Mesenchymal stem cell (in vitro differentiated cells and primary cell): ENCODE data around the gene ATXN7.

ENCODE experiments used
- DNase-seq: peaks from one replicate; pipeline ENCODE4 v3.0.0-alpha.2; 2013
- H2AFZ ChIP-seq: one replicate; pipeline ENCODE4 v1.6.1; 2013; ENCODE audit warnings: low read depth, mild to moderate bottlenecking, control low read depth, inconsistent platforms, low read length, moderate library complexity
- H2AK5ac ChIP-seq: 2 replicates; pipeline ENCODE4 v1.6.1; 2013; ENCODE audit warnings: low read length, moderate library complexity, mild to moderate bottlenecking, inconsistent platforms; ENCODE audit not compliant: severe bottlenecking
- H2BK120ac ChIP-seq: one replicate; pipeline ENCODE4 v1.6.1; 2013; ENCODE audit warnings: low read depth, mild to moderate bottlenecking, inconsistent platforms, low read length, moderate library complexity
- H2BK12ac ChIP-seq, 2 experiments: one replicate each; pipeline ENCODE4 v1.6.1; 2013; ENCODE audit warnings: inconsistent platforms in 2 of 2, low read length in 2 of 2, mild to moderate bottlenecking in 2 of 2, moderate library complexity in 2 of 2, control low read depth in 1 of 2
- H2BK15ac ChIP-seq: one replicate; pipeline ENCODE4 v1.6.1; 2013; ENCODE audit warnings: mild to moderate bottlenecking, low read depth, inconsistent platforms; ENCODE audit not compliant: poor library complexity, severe bottlenecking
- H2BK5ac ChIP-seq: 2 replicates; pipeline ENCODE4 v1.6.1; 2013; ENCODE audit warnings: low read depth, mild to moderate bottlenecking, low read length, control low read depth, inconsistent platforms; ENCODE audit not compliant: poor library complexity, severe bottlenecking
- H3K14ac ChIP-seq, 2 experiments: one replicate each; pipeline ENCODE4 v1.6.1; 2013; ENCODE audit warnings: inconsistent platforms in 2 of 2, low read length in 2 of 2, control low read depth in 1 of 2, mild to moderate bottlenecking in 1 of 2, moderate library complexity in 1 of 2
- H3K18ac ChIP-seq, 2 experiments: one replicate each; pipeline ENCODE4 v1.6.1; 2013; ENCODE audit warnings: inconsistent platforms in 2 of 2, low read length in 2 of 2, control low read depth in 1 of 2, low read depth in 1 of 2, mild to moderate bottlenecking in 1 of 2
- H3K23ac ChIP-seq, 2 experiments: one replicate each; pipeline ENCODE4 v1.6.1; 2013; ENCODE audit warnings: inconsistent platforms in 2 of 2, low read length in 2 of 2, mild to moderate bottlenecking in 2 of 2, moderate library complexity in 2 of 2, control low read depth in 1 of 2
- H3K27ac ChIP-seq: 2 replicates; pipeline ENCODE4 v1.5.1; 2013; ENCODE audit warnings: mild to moderate bottlenecking, moderate library complexity, low read length, control low read depth, inconsistent platforms; ENCODE audit not compliant: poor library complexity, severe bottlenecking
- H3K27me3 ChIP-seq, 2 experiments: 2 replicates each; pipeline versions ENCODE4 v1.6.1 to v1.7.0; 2013; ENCODE audit warnings: low read length in 2 of 2, mild to moderate bottlenecking in 2 of 2, moderate library complexity in 2 of 2, control low read depth in 1 of 2, inconsistent platforms in 1 of 2; ENCODE audit not compliant: control insufficient read depth in 1 of 2, insufficient read depth in 1 of 2
- H3K36me3 ChIP-seq, 2 experiments: 2 replicates each; pipeline versions ENCODE4 v1.6.1 to v1.7.0; 2013; ENCODE audit warnings: low read length in 2 of 2, control low read depth in 1 of 2, inconsistent platforms in 1 of 2, low read depth in 1 of 2, mild to moderate bottlenecking in 1 of 2; ENCODE audit not compliant: insufficient read depth in 2 of 2, control insufficient read depth in 1 of 2
- H3K4ac ChIP-seq, 2 experiments: one replicate each; pipeline ENCODE4 v1.6.1; 2013; ENCODE audit warnings: inconsistent platforms in 2 of 2, low read length in 2 of 2, mild to moderate bottlenecking in 2 of 2, moderate library complexity in 2 of 2, control low read depth in 1 of 2, low read depth in 1 of 2
- H3K4me1 ChIP-seq: 2 replicates; pipeline ENCODE4 v1.6.1; 2013; ENCODE audit warnings: low read depth, low read length, control low read depth; ENCODE audit not compliant: control insufficient read depth, insufficient read depth
- H3K4me2 ChIP-seq: 2 replicates; pipeline ENCODE4 v1.6.1; 2013; ENCODE audit warnings: low read length, mild to moderate bottlenecking, inconsistent platforms; ENCODE audit not compliant: poor library complexity, severe bottlenecking
- H3K4me3 ChIP-seq, 2 experiments: 2 replicates each; pipeline versions ENCODE4 v1.5.1 to v1.7.0; 2013; ENCODE audit warnings: low read length in 2 of 2, mild to moderate bottlenecking in 2 of 2, control low read depth in 1 of 2, low read depth in 1 of 2; ENCODE audit not compliant: insufficient read depth in 1 of 2
- H3K79me1 ChIP-seq: replicated peaks from 2 replicates; pipeline ENCODE4 v1.6.1; 2013; ENCODE audit warnings: mild to moderate bottlenecking, control low read depth, low read length, inconsistent platforms; ENCODE audit not compliant: poor library complexity, severe bottlenecking
- H3K9ac ChIP-seq: 2 replicates; pipeline ENCODE4 v1.7.0; 2013; ENCODE audit warnings: mild to moderate bottlenecking, low read length, moderate library complexity
- H3K9me3 ChIP-seq: 2 replicates; pipeline ENCODE4 v1.7.0; 2013; ENCODE audit warnings: mild to moderate bottlenecking, low read length; ENCODE audit not compliant: control insufficient read depth
- H4K8ac ChIP-seq: one replicate; pipeline ENCODE4 v1.6.1; 2013; ENCODE audit warnings: inconsistent platforms, mild to moderate bottlenecking, low read length, moderate library complexity
- H4K91ac ChIP-seq: one replicate; pipeline ENCODE4 v1.6.1; 2013; ENCODE audit warnings: mild to moderate bottlenecking, low read length, inconsistent platforms
- WGBS: methylation state at CpG from one replicate; pipeline ENCODE4 v1.1.7; 2013; ENCODE audit warnings: mixed read lengths; 5-methylcytosine and 5-hydroxymethylcytosine counted together

ATXN7 gene

DNA sequence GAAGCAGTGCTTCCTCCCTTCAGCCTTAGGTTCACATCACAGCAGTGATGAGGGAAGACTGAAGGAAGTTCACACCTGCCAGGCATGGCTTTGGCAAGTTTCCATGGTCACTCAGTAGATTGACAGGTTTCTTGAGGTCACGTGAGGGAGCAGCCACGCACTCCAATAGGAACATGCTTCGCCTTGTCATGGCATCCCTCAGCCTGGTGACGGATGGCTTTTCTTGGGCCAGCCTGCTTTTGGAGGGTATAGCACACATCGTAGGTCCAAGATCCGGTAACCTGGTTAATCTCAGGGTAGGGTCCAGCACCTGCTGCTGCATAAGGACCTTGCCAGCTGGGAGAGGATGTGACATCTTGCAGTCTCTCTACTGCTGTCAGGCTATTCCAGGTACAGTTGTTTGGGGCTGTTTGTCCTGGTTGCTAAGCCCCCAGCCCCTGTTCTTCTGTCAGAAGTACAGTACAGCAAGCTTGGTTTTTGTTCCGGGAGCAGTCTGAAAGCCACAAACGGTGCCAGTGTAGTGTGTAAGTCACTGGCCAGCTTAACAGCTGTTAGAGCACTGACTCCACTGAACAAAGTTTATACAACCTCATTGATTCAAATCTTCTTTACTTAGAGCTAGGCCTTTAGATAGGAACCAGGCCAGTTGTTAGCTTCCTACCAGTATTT lies 117.3 kb downstream of the ATXN7 start:
- Histone ChIP-seq H3K23ac (no peak overlapping the region), H3K27ac (no peak overlapping the region), H3K79me1 (peaks cover 31% of the 10 kb centered on the region), H3K4ac (no peak overlapping the region), H3K9me3 (no peaks in the 10 kb centered on the region), H3K18ac (no peak overlapping the region), H3K4me3 (no peak overlapping the region), H2BK120ac (no peak overlapping the region), H2AK5ac (no peak overlapping the region), H3K9ac (no peak overlapping the region), H2BK15ac (no peak overlapping the region), H4K8ac (no peak overlapping the region), H2BK5ac (no peak overlapping the region), H4K91ac (no peak overlapping the region), H3K27me3 (no peaks in the 10 kb centered on the region), H2BK12ac (no peak overlapping the region), H3K4me1 (no peaks in the 10 kb centered on the region), H3K14ac (no peak overlapping the region), H3K4me2 (no peak overlapping the region), H2AFZ (no peak overlapping the region), H3K36me3 (peaks cover 11 to 59% of the 10 kb centered on the region in 2 experiments)
- no peak for DNase-seq
- 90% methylated on average over 8 of the region's 8 CpGs for WGBS

DNA sequence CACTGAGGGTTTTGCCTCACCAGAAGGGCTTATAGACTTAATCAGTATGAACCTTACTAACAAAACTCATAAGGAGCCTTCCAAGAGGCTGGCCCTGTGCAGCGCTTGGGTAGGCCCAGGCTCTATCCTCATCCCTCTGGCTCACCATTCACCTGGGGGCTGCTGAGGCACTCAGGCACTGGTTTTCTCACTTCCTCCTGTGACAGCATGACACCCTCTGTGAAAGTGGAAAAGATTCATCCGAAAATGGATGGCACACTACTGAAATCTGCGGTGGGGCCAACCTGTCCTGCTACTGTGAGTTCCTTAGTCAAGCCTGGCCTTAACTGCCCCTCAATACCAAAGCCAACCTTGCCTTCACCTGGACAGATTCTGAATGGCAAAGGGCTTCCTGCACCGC lies 118.3 kb downstream of the ATXN7 start:
- WGBS: 98% methylated on average over 3 of the region's 4 CpGs
- Histone ChIP-seq H3K9ac (no peak overlapping the region), H2BK15ac (no peak overlapping the region), H3K79me1 (peaks cover 27% of the 10 kb centered on the region), H4K8ac (no peak overlapping the region), H3K4ac (no peak overlapping the region), H2AK5ac (no peak overlapping the region), H2BK5ac (no peak overlapping the region), H3K18ac (no peak overlapping the region), H3K4me2 (no peak overlapping the region), H4K91ac (no peak overlapping the region), H3K4me3 (no peak overlapping the region), H3K27ac (no peak overlapping the region), H2AFZ (no peak overlapping the region), H3K9me3 (no peaks in the 10 kb centered on the region), H3K23ac (no peak overlapping the region), H3K36me3 (peaks cover 11 to 69% of the 10 kb centered on the region in 2 experiments), H2BK12ac (no peak overlapping the region), H3K14ac (no peak overlapping the region), H2BK120ac (no peak overlapping the region), H3K4me1 (no peaks in the 10 kb centered on the region), H3K27me3 (no peaks in the 10 kb centered on the region)
- DNase-seq: no peak

DNA sequence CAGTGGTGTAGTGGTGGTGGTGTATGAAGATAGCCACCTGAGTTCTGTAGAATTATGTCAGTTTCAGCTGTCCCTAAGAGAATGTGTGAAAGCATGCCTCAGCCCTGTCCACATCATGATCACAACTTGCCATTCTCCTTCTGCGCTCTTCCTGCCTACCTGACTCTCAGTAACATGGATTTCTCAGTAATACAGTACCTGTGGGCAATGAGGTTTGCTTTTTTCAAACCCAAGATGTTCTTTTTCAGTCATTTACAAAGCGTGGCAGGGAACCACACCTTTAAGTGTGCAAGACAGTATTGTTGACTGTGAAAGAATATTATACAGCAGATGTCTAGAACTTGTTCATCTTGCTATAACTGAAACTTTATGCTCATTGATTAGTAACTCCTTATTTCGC lies 120.7 kb downstream of the ATXN7 start:
- Histone ChIP-seq H3K14ac (no peak overlapping the region), H3K4me1 (no peaks in the 10 kb centered on the region), H3K79me1 (peaks cover 30% of the 10 kb centered on the region), H3K27ac (no peak overlapping the region), H2BK120ac (no peak overlapping the region), H2AK5ac (no peak overlapping the region), H4K91ac (no peak overlapping the region), H3K4me2 (no peak overlapping the region), H3K27me3 (no peaks in the 10 kb centered on the region), H3K9me3 (no peaks in the 10 kb centered on the region), H3K9ac (no peak overlapping the region), H2AFZ (no peak overlapping the region), H3K23ac (no peak overlapping the region), H3K4me3 (no peak overlapping the region), H2BK5ac (no peak overlapping the region), H3K18ac (no peak overlapping the region), H3K4ac (no peak overlapping the region), H4K8ac (no peak overlapping the region), H3K36me3 (peaks cover 17 to 93% of the 10 kb centered on the region in 2 experiments), H2BK15ac (no peak overlapping the region), H2BK12ac (no peak overlapping the region)
- no peak for DNase-seq
- 100% methylated on average over 1 of the region's 3 CpGs for WGBS

DNA sequence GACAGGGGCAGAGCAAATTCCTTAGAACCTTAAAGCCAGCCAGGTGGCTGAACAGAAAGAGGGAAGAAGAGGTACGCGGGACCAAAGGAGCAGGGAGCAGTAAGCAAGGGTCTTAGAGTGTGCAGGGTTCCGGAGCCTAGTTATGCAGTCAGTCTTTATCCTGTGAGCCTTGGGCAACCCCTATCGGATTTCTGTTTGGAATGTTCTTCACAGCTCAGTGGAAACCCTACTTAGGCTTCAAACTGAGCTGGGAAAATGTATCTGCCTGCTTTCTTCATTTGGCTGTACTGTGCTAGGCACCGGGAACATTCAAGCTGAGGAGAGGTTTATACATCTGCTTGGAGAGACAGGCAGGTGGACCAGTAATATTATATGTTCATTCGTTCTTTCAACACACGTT lies 122.5 kb downstream of the ATXN7 start:
- Histone ChIP-seq H3K4me1 (no peaks in the 10 kb centered on the region), H3K36me3 (peaks cover 21 to 94% of the 10 kb centered on the region in 2 experiments), H2AFZ (no peak overlapping the region), H4K91ac (no peak overlapping the region), H2BK12ac (no peak overlapping the region), H3K23ac (peak overlapping the region in 1 of 2 experiments; percentile 32), H3K4ac (no peak overlapping the region), H2BK15ac (no peak overlapping the region), H2AK5ac (no peak overlapping the region), H4K8ac (no peak overlapping the region), H3K9ac (no peak overlapping the region), H3K14ac (no peak overlapping the region), H2BK5ac (no peak overlapping the region), H2BK120ac (no peak overlapping the region), H3K4me2 (no peak overlapping the region), H3K27ac (no peak overlapping the region), H3K4me3 (no peak overlapping the region), H3K18ac (no peak overlapping the region), H3K9me3 (no peaks in the 10 kb centered on the region), H3K79me1 (peaks cover 24% of the 10 kb centered on the region), H3K27me3 (no peaks in the 10 kb centered on the region)
- no peak for DNase-seq
- WGBS: 94% methylated on average over 7 of the region's 7 CpGs
